Fibroblast of lung (primary cell): ENCODE results near the gene OTOG. TPM values are rescaled to one million over a fixed set of nuclear protein-coding genes. Genes with fewer than 3 reads are reported as not detected.

Experiments
- DNase-seq, 2 donors: peaks; one replicate each; pipeline versions ENCODE4 v3.0.0 to v3.0.0-alpha.2; 2010; ENCODE audit warnings: low read depth in 2 of 2
- H2AFZ ChIP-seq: 2 replicates; pipeline ENCODE4 v1.5.1; 2012; ENCODE audit warnings: low read length, control low read depth, inconsistent platforms
- H3K27ac ChIP-seq: 2 replicates; pipeline ENCODE4 v1.5.1; 2011; ENCODE audit warnings: low read length, control low read depth; ENCODE audit not compliant: insufficient read depth
- H3K27me3 ChIP-seq: 2 replicates; pipeline ENCODE4 v1.5.1; 2011; ENCODE audit warnings: mild to moderate bottlenecking, low read length; ENCODE audit not compliant: control insufficient read depth, insufficient read depth
- H3K36me3 ChIP-seq: 2 replicates; pipeline ENCODE4 v1.5.1; 2011; ENCODE audit warnings: low read length; ENCODE audit not compliant: control insufficient read depth, insufficient read depth
- H3K4me1 ChIP-seq: 2 replicates; pipeline ENCODE4 v1.5.1; 2011; ENCODE audit warnings: low read length; ENCODE audit not compliant: control insufficient read depth, insufficient read depth; ENCODE audit errors: extremely low read depth
- H3K4me2 ChIP-seq: 2 replicates; pipeline ENCODE4 v1.5.1; 2011; ENCODE audit warnings: low read length, control low read depth; ENCODE audit not compliant: insufficient read depth; ENCODE audit errors: extremely low read depth
- H3K4me3 ChIP-seq, 4 experiments: fragments of 200-600 bp in 1 of 4; sonication (generic) in 1 of 4; replicated peaks in 1 of 4; 2 replicates each; pipeline ENCODE4 v1.5.1; 2011 to 2016; ENCODE audit warnings: low read length in 4 of 4, low read depth in 3 of 4, mild to moderate bottlenecking in 3 of 4, control low read depth in 2 of 4, inconsistent platforms in 1 of 4, mixed read lengths in 1 of 4; ENCODE audit not compliant: insufficient read depth in 1 of 4; ENCODE audit errors: control extremely low read depth in 1 of 4
- H3K79me2 ChIP-seq: 2 replicates; pipeline ENCODE4 v1.5.1; 2012; ENCODE audit warnings: mild to moderate bottlenecking, low read length, inconsistent platforms; ENCODE audit not compliant: control insufficient read depth, insufficient read depth
- H3K9ac ChIP-seq: 2 replicates; pipeline ENCODE4 v1.5.1; 2011; ENCODE audit warnings: mild to moderate bottlenecking, low read length, control low read depth; ENCODE audit not compliant: insufficient read depth
- H3K9me3 ChIP-seq: 2 replicates; pipeline ENCODE4 v1.5.1; 2012; ENCODE audit warnings: low read depth, low read length; ENCODE audit not compliant: control insufficient read depth, insufficient read depth
- H4K20me1 ChIP-seq: 2 replicates; pipeline ENCODE4 v1.5.1; 2011; ENCODE audit warnings: low read length; ENCODE audit not compliant: control insufficient read depth, insufficient read depth; ENCODE audit errors: extremely low read depth
- EZH2 ChIP-seq: IDR thresholded peaks from 2 replicates; pipeline ENCODE4 v1.5.1; 2012; ENCODE audit warnings: low read length, control low read depth, mild to moderate bottlenecking; ENCODE audit errors: missing control alignments
- polyA plus RNA-seq, 2 donors: library from polyadenylated mRNA; depleted of rRNA in 1 of 2; stranded (reverse) in 1 of 2; unstranded in 1 of 2; fragments of >200 nt; gene quantifications; 2 replicates each; pipeline ENCODE4 v1.2.1, GENCODE V29; 2011 to 2012; ENCODE audit warnings: missing spikeins in 1 of 2
- total RNA-seq: library from RNA; depleted of rRNA; stranded (reverse); fragments of >200 nt; gene quantifications from 2 replicates; pipeline ENCODE4 v1.2.1, GENCODE V29; 2014
- TF ChIP-seq, protein P1 (sequence below), 2 donors: IDR thresholded peaks in 1 of 2; conservative IDR thresholded peaks in 1 of 2; 1 replicate in 1 of 2; 2 replicates in 1 of 2; pipeline ENCODE4 v1.5.1; 2011 to 2012; ENCODE audit warnings: low read length in 2 of 2, control low read depth in 1 of 2, inconsistent platforms in 1 of 2, low read depth in 1 of 2, mild to moderate bottlenecking in 1 of 2

The OTOG gene
- total and polyA plus RNA-seq, 2 donors (not counting 1 experiment from before 2014, with no cell fraction given) = not detected

- Histone ChIP-seq H3K9ac (no peak overlapping the region), H3K27ac (no peak overlapping the region), H3K4me1 (no peaks in the 10 kb centered on the region), H3K36me3 (no peaks in the 10 kb centered on the region), H3K9me3 (no peaks in the 10 kb centered on the region), H4K20me1 (no peaks in the 10 kb centered on the region), H3K4me2 (no peak overlapping the region), H3K4me3 (no peak overlapping the region), H3K79me2 (no peaks in the 10 kb centered on the region), H3K27me3 (no peaks in the 10 kb centered on the region), H2AFZ (no peak overlapping the region)
- no peak for DNase-seq
- no peak for TF ChIP-seq EZH2
- TF ChIP-seq, protein P1, sequence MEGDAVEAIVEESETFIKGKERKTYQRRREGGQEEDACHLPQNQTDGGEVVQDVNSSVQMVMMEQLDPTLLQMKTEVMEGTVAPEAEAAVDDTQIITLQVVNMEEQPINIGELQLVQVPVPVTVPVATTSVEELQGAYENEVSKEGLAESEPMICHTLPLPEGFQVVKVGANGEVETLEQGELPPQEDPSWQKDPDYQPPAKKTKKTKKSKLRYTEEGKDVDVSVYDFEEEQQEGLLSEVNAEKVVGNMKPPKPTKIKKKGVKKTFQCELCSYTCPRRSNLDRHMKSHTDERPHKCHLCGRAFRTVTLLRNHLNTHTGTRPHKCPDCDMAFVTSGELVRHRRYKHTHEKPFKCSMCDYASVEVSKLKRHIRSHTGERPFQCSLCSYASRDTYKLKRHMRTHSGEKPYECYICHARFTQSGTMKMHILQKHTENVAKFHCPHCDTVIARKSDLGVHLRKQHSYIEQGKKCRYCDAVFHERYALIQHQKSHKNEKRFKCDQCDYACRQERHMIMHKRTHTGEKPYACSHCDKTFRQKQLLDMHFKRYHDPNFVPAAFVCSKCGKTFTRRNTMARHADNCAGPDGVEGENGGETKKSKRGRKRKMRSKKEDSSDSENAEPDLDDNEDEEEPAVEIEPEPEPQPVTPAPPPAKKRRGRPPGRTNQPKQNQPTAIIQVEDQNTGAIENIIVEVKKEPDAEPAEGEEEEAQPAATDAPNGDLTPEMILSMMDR (conservative IDR thresholded peaks at IDR 0.05 in 1 of 2, IDR thresholded peaks at IDR 0.05 in 1 of 2; ENCODE audit: low read depth in 1 of 2, low read length in 2 of 2) = no peak
These were observed 26.5 kb downstream of the OTOG start for GRCh38 chr11:17573526-17573925.

DNA sequence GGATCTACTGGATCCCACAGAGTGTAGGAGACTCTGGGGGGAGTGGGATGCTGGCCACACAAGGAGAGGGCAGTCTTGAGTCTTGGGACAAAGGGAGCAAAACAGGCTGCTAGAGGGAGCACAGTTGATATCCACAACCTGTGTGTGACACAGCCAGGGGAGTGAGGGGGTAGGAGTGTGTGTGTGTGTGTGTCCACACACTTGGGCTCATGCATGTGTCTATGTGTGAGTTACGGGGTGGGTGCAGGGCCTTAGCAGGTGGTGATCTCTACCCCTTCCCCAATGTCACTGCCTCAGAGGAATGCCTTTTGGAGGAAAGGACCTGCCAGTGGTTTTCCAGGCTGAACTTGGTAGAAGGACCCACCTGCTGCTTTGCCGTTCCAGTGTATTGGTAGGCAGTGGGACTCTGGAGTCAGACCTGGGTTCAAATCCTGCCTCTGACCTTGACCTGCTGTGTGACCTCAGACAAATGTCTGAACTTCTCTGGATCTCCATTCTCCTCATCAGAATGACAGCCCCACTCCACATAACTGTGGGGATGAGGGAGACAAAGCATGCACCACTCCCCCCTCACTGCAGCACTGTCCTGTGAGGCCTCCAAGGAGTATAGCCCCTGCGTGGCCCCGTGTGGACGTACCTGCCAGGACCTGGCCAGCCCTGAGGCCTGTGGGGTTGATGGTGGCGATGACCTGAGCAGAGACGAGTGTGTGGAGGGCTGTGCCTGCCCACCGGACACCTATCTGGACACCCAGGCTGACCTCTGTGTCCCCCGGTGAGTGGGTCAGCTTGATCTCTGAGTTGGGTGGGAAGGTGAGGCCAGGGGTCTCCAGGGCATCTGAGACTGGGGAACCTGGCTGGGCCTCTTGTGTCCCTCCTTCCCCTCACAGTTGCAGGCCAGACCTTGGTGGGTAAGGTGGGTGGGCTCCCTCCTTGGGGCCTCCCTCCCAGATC, 27.4 kb downstream of the OTOG start:
- Histone ChIP-seq H3K9ac (no peak overlapping the region), H2AFZ (no peak overlapping the region), H3K9me3 (no peaks in the 10 kb centered on the region), H3K27ac (no peak overlapping the region), H3K4me3 (no peak overlapping the region), H3K36me3 (no peaks in the 10 kb centered on the region), H3K79me2 (no peaks in the 10 kb centered on the region), H3K27me3 (no peaks in the 10 kb centered on the region), H3K4me1 (no peaks in the 10 kb centered on the region), H4K20me1 (no peaks in the 10 kb centered on the region), H3K4me2 (no peak overlapping the region)
- TF ChIP-seq EZH2 = no peak
- TF ChIP-seq, protein P1 (conservative IDR thresholded peaks at IDR 0.05 in 1 of 2, IDR thresholded peaks at IDR 0.05 in 1 of 2; ENCODE audit: low read depth in 1 of 2, low read length in 2 of 2) = no peak
- DNase-seq = no peak

- no peaks in the 10 kb centered on the region for H3K36me3 ChIP-seq
- no peak for TF ChIP-seq EZH2
- TF ChIP-seq, protein P1 (conservative IDR thresholded peaks at IDR 0.05 in 1 of 2, IDR thresholded peaks at IDR 0.05 in 1 of 2; ENCODE audit: low read depth in 1 of 2, low read length in 2 of 2) = no peak
- H3K27me3 ChIP-seq = no peaks in the 10 kb centered on the region
- H3K4me1 ChIP-seq = no peaks in the 10 kb centered on the region
- H3K4me2 ChIP-seq = no peak overlapping the region
- H4K20me1 ChIP-seq = no peaks in the 10 kb centered on the region
- no peak overlapping the region for H3K9ac ChIP-seq
- H3K9me3 ChIP-seq = no peaks in the 10 kb centered on the region
- no peak overlapping the region for H3K4me3 ChIP-seq
- DNase-seq = no peak
- H3K27ac ChIP-seq = no peak overlapping the region
- H2AFZ ChIP-seq = no peak overlapping the region
- H3K79me2 ChIP-seq = no peaks in the 10 kb centered on the region
These were observed 28.7 kb downstream of the OTOG start for GRCh38 chr11:17575431-17576425.
